ENCODE measurements around the gene ZNF555.
"Not testable (repeated sequence)": the region's sequence is repeated elsewhere in the genome, so short reads cannot be mapped to it uniquely, and the experiment has no call there.

Gene ZNF555

GRCh38 chr19:2872175-2872574 is 30.9 kb downstream of the ZNF555 start:
- not testable (repeated sequence) for DNase-seq

DNA sequence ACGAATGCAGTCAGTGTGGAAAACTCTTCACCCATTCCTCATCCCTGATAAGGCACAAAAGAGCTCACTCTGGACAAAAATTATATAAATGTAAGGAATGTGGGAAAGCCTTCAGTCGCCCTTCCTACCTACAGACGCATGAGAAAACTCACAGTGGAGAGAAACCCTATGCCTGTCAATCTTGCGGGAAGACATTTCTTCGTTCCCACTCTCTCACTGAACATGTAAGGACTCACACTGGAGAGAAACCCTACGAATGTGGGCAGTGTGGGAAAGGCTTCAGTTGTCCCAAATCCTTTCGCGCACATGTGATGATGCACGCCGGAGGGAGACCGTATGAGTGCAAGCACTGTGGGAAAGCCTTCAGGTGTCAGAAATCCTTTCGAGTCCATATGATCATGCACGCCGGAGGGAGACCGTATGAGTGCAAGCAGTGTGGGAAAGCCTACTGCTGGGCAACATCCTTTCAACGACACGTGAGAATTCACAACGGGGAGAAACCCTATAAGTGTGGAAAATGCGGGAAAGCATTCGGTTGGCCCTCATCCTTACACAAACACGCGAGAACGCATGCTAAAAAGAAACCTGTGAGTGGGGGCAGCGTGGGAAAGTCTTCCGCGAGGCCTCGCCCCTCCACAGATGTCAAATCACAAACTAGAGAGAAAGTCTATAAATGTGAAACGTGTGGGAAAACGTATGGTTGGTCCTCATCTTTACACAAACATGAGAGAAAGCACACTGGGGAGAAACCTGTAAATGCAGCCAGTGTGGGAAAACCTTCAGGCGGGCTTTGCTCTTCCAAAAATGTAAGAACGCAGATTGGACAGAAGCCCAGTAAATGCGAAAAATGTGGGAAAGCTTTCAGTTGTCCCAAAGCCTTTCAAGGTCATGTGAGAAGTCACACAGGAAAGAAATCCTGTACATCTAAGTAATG is 36.4 kb downstream of the ZNF555 start:
- no peak for DNase-seq

DNA sequence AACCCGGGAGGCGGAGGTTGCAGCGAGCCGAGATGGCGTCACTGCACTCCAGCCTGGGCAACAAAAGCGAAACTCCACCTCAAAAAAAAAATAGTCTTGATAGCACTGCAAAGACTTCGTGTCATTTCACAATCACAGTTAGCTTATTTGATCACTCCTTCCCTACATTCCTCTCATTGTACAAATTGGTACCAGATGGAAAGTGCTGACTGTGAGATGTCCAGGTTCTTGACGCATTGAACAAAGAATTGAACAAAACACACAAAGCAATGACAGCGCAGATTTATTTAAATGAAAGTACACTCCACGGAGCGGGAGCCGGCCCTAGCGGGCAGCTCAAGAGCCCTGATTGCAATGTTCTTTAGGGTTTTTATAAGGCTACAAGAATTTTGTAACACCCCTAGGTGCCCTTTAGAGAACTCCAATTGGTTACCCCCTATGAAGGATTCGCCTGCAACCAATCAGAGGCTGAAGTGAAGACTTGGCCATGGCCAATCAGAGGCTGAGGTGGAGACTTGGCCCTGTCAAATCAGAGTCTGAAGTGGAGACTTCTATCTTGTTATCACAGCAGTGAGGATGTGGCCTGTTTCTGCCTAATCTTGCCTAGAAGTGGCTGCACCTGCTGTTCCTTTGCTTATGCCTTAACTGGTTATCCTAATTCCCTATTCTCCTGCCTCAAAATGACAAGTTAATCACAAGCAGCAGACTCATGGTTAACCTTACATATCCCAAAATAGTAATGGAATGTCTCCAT is 42.6 kb downstream of the ZNF555 start:
- no peak for DNase-seq

GRCh38 chr19:2885736-2886135 is 44.5 kb downstream of the ZNF555 start:
- DNase-seq = no peak

DNA sequence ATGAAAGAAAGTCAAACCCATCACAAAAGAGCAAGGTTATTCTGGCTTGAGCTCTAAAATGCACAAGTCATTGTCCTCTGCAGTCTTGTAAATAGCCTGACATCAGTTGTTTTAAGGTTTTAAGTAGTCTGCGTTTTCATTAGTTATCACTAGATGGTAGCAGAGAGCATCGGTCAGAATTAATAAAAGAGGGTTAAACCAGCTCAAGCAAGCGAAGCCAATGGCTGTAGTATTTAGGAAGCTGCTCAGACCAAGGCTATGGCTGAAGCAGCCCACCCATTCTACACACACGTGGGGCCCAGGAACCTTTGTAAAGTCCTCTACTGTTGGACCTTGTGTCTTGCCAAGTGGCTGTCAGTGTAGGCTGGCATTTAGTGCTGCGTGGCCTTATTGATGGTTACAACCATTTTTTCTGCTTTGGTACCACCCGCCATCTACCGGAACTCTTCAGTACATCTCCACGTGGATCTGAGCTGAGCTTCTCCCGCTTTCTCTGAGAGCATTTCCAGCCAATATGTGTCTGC is 46.2 kb downstream of the ZNF555 start:
- DNase-seq = no peak

GRCh38 chr19:2888731-2889224 is 47.5 kb downstream of the ZNF555 start:
- DNase-seq = peak; percentile 30

DNA sequence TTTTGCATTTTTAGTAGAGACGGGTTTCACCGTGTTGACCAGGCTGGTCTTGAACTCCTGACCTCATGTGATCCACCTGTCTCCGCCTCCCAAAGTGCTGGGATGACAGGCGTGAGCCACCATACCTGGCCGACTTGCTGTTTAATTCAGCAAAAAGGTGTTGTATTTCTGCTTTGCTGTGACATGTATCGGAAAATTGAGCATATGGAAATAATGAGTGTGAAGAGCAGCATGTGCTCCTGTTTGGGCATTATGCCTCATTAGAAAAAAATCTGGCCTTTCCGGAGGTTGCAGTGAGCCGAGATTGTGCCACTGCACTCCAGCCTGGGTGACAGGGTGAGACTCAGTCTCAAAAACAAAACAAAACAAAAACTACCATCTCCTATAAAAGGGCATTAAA is 49.3 kb downstream of the ZNF555 start:
- DNase-seq = not testable (repeated sequence)

DNA sequence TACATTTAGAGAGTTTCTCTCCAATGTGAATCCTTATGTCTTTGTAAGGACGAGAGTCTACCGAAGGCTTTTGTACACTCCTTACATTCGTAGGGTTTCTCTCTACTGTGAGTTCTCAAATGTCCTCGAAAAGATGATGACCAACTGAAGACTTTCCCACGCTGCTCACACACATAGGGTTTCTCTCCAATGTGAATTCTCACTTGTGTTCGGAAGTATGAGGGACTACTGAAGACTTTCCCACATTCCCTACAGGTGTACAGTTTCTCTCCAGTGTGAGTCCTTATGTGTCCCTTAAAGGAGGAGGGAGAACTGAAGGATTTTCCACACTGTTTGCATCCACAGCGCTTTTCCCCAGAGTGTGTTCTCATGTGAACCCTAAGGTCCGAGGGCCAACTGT is 55.4 kb downstream of the ZNF555 start:
- DNase-seq = no peak

GRCh38 chr19:2900296-2901252 is 59.3 kb downstream of the ZNF555 start, which contains the start of gene ZNF57:
ZNF57 (plus strand) TSS chr19:2900928; CDS start chr19:2901046, 118 bp downstream.
- DNase-seq = peak; percentile 98

- DNase-seq = no peak
Measured at GRCh38 chr19:2902590-2903218, 61.4 kb downstream of the ZNF555 start.

GRCh38 chr19:2903326-2903725 is 62.1 kb downstream of the ZNF555 start:
- not testable (repeated sequence) for DNase-seq

GRCh38 chr19:2905918-2906519 is 64.7 kb downstream of the ZNF555 start:
- no peak for DNase-seq

DNA sequence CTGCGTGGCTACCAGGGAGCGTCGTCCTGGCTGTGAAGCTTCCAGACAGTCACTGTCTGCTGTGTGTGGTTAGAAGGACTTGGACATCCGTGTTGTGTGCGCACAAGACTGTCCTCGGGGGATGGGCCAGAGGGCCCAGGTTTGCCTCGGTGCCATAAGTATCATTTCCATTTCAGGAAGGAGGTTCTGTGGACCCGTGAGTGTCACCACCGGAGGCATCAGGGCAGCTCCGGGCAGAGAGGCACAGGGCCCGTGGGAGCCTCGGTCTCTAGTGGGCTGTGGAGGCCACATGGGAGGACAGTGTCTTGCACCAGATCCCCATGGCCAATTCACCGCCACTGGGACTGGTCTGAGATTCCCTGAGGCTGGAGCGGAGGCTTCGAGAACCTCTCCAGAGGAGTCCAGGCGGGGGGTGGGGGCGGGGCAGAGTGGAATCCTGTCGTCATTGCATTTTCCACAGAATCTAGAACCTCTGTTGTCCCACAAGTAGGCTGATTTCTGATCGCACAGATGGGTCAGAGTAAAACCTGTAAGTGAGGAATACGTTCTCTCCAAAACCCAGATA is 65.4 kb downstream of the ZNF555 start:
- DNase-seq = no peak

Measured in activated CD8-positive, alpha-beta memory T cell treated with anti-CD3 and anti-CD28 coated beads, Interleukin-2, amount 50 U/mL, for 4 hours (primary cell).